SJSA1 (cell line): ENCODE measurements around the gene AP1S1. TPM values are rescaled to one million over a fixed set of nuclear protein-coding genes. Genes with fewer than 3 reads are reported as not detected.

ENCODE experiments used
- DNase-seq, 2 experiments: peaks; one replicate each; pipeline ENCODE4 v3.0.0-alpha.2; 2015 to 2020; ENCODE audit warnings: low spot score in 2 of 2, low read depth in 1 of 2
- H3K27ac ChIP-seq: fragments of 250-450 bp; sonication (Bioruptor Pico); 2 replicates; pipeline ENCODE4 v1.5.1; 2020; ENCODE audit warnings: mild to moderate bottlenecking, moderate library complexity
- H3K27me3 ChIP-seq: fragments of 250-450 bp; sonication (Bioruptor Pico); replicated peaks from 2 replicates; pipeline ENCODE4 v1.5.1; 2020; ENCODE audit warnings: mild to moderate bottlenecking, moderate library complexity
- H3K36me3 ChIP-seq: fragments of 250-450 bp; sonication (Bioruptor Pico); 2 replicates; pipeline ENCODE4 v1.5.1; 2020; ENCODE audit warnings: mild to moderate bottlenecking
- H3K4me1 ChIP-seq: fragments of 250-450 bp; sonication (Bioruptor Pico); replicated peaks from 2 replicates; pipeline ENCODE4 v1.6.1; 2021; ENCODE audit warnings: mild to moderate bottlenecking
- H3K4me3 ChIP-seq: fragments of 250-450 bp; sonication (Bioruptor Pico); 2 replicates; pipeline ENCODE4 v1.5.1; 2020; ENCODE audit warnings: mild to moderate bottlenecking
- H3K9me3 ChIP-seq: fragments of 250-450 bp; sonication (Bioruptor Pico); replicated peaks from 2 replicates; pipeline ENCODE4 v1.5.1; 2020; ENCODE audit warnings: mild to moderate bottlenecking
- total RNA-seq: library from RNA; depleted of rRNA; stranded (reverse); fragments of >200 nt; shearing (Covaris generic); gene quantifications from 2 replicates; pipeline ENCODE4 v1.2.3, GENCODE V29; 2014

AP1S1 gene
- total RNA-seq, 1 experiment from 2014 or later: 98.4 TPM

GRCh38 chr7:101166909-101167644, 12.8 kb downstream of the AP1S1 start:
- Histone ChIP-seq H3K9me3 (peaks cover 8% of the 10 kb centered on the region; the same call in 1 of the 2 replicates), H3K36me3 (no peaks in the 10 kb centered on the region), H3K27ac (no peak overlapping the region), H3K4me1 (peaks cover 48% of the 10 kb centered on the region), H3K4me3 (no peak overlapping the region), H3K27me3 (peaks cover 90% of the 10 kb centered on the region)
- DNase-seq: no peak

GRCh38 chr7:101167645-101168411, 13.6 kb downstream of the AP1S1 start:
- H3K4me3 ChIP-seq: no peak overlapping the region
- no peak overlapping the region for H3K27ac ChIP-seq
- H3K4me1 ChIP-seq: peaks cover 52% of the 10 kb centered on the region
- H3K9me3 ChIP-seq: peaks cover 8% of the 10 kb centered on the region; the same call in 1 of the 2 replicates
- H3K36me3 ChIP-seq: no peaks in the 10 kb centered on the region
- H3K27me3 ChIP-seq: peaks cover 91% of the 10 kb centered on the region
- DNase-seq: no peak

- DNase-seq: no peak
- peaks cover 53% of the 10 kb centered on the region for H3K4me1 ChIP-seq
- H3K27me3 ChIP-seq: peaks cover 93% of the 10 kb centered on the region
- H3K27ac ChIP-seq: no peak overlapping the region
- H3K4me3 ChIP-seq: no peak overlapping the region
- peaks cover 8% of the 10 kb centered on the region; the same call in 1 of the 2 replicates for H3K9me3 ChIP-seq
- no peaks in the 10 kb centered on the region for H3K36me3 ChIP-seq
Observed at GRCh38 chr7:101168412-101169049, 14.3 kb downstream of the AP1S1 start.

GRCh38 chr7:101169110-101169837, 15.0 kb downstream of the AP1S1 start:
- Histone ChIP-seq H3K36me3 (no peaks in the 10 kb centered on the region), H3K27me3 (peaks cover 93% of the 10 kb centered on the region), H3K27ac (no peak overlapping the region), H3K4me1 (peaks cover 49% of the 10 kb centered on the region), H3K9me3 (peaks cover 4% of the 10 kb centered on the region; the same call in 1 of the 2 replicates), H3K4me3 (no peak overlapping the region)
- peak in 1 of 2 experiments; percentile 34 for DNase-seq

- Histone ChIP-seq H3K27me3 (peaks cover 93% of the 10 kb centered on the region), H3K36me3 (no peaks in the 10 kb centered on the region), H3K27ac (no peak overlapping the region), H3K9me3 (no peaks in the 10 kb centered on the region; the same call in 1 of the 2 replicates), H3K4me3 (no peak overlapping the region), H3K4me1 (peaks cover 43% of the 10 kb centered on the region)
- DNase-seq: peak; percentile 59 to 75
Observed at GRCh38 chr7:101169838-101170551, 15.7 kb downstream of the AP1S1 start.

GRCh38 chr7:101170617-101171441, 16.6 kb downstream of the AP1S1 start:
- no peak overlapping the region for H3K27ac ChIP-seq
- no peak overlapping the region for H3K4me3 ChIP-seq
- no peak for DNase-seq
- H3K27me3 ChIP-seq: peaks cover 90% of the 10 kb centered on the region
- no peaks in the 10 kb centered on the region; the same call in 1 of the 2 replicates for H3K9me3 ChIP-seq
- no peaks in the 10 kb centered on the region for H3K36me3 ChIP-seq
- H3K4me1 ChIP-seq: peaks cover 35% of the 10 kb centered on the region

- Histone ChIP-seq H3K4me3 (no peak overlapping the region), H3K36me3 (no peaks in the 10 kb centered on the region), H3K9me3 (no peaks in the 10 kb centered on the region), H3K4me1 (peaks cover 32% of the 10 kb centered on the region), H3K27me3 (peaks cover 90% of the 10 kb centered on the region), H3K27ac (no peak overlapping the region)
- DNase-seq: no peak
Observed at GRCh38 chr7:101171442-101171837, 17.2 kb downstream of the AP1S1 start.

- peaks cover 93% of the 10 kb centered on the region for H3K27me3 ChIP-seq
- no peaks in the 10 kb centered on the region for H3K9me3 ChIP-seq
- no peak overlapping the region for H3K27ac ChIP-seq
- DNase-seq: no peak
- no peak overlapping the region for H3K4me3 ChIP-seq
- peaks cover 32% of the 10 kb centered on the region for H3K4me1 ChIP-seq
- H3K36me3 ChIP-seq: no peaks in the 10 kb centered on the region
Observed at GRCh38 chr7:101172005-101172853, 18.0 kb downstream of the AP1S1 start.

GRCh38 chr7:101172854-101173751, 18.8 kb downstream of the AP1S1 start:
- no peaks in the 10 kb centered on the region for H3K36me3 ChIP-seq
- no peak overlapping the region for H3K4me3 ChIP-seq
- no peak overlapping the region for H3K27ac ChIP-seq
- H3K27me3 ChIP-seq: peaks cover 95% of the 10 kb centered on the region
- peaks cover 2% of the 10 kb centered on the region; the same call in 1 of the 2 replicates for H3K9me3 ChIP-seq
- peak; percentile 53 to 81 for DNase-seq
- peaks cover 32% of the 10 kb centered on the region for H3K4me1 ChIP-seq

GRCh38 chr7:101173752-101174244, 19.5 kb downstream of the AP1S1 start:
- Histone ChIP-seq H3K27me3 (peaks cover 91% of the 10 kb centered on the region), H3K9me3 (peaks cover 3% of the 10 kb centered on the region; the same call in 1 of the 2 replicates), H3K4me1 (peaks cover 31% of the 10 kb centered on the region), H3K27ac (no peak overlapping the region), H3K36me3 (no peaks in the 10 kb centered on the region), H3K4me3 (no peak overlapping the region)
- peak; percentile 50 to 66 for DNase-seq
